Stimulated activated CD4-positive, alpha-beta T cell treated with anti-CD3 and anti-CD28 coated beads, Interleukin-2, amount 100 ng/mL, for 4 hours (primary cell): ENCODE measurements around the gene TMEM63C.

Experiments
- DNase-seq: peaks from one replicate; pipeline ENCODE4 v3.0.0-alpha.2; 2020; ENCODE audit warnings: low read depth

TMEM63C gene

DNA sequence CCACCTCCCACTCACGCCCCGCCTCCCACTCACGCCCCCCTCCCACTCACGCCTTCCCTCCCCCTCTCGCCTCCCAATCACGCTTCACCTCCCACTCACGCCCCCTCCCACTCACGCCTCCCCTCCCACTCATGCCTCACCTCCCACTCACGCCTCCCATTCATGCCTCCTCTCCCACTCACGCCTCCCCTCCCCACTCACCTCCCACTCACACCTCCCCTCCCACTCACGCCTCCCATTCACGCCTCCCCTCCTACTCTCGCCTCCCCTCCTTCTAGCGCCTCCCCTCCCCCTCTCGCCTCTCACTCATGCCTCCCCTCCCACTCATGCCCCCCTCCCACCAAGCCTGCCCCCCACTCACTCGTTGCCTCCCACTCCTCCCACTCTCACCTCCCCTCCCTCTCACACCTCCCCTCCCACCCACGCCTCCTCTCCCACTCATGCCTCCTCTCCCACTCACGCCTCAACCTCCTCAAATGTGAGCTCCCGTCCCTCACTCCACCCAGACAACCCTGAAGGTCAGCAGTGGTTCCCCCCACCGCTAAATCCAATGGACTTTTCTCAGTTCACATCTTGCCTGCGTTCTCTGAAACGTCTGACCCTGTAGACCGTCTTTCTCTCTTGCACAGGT is 39.8 kb downstream of the TMEM63C start:
- no peak for DNase-seq

DNA sequence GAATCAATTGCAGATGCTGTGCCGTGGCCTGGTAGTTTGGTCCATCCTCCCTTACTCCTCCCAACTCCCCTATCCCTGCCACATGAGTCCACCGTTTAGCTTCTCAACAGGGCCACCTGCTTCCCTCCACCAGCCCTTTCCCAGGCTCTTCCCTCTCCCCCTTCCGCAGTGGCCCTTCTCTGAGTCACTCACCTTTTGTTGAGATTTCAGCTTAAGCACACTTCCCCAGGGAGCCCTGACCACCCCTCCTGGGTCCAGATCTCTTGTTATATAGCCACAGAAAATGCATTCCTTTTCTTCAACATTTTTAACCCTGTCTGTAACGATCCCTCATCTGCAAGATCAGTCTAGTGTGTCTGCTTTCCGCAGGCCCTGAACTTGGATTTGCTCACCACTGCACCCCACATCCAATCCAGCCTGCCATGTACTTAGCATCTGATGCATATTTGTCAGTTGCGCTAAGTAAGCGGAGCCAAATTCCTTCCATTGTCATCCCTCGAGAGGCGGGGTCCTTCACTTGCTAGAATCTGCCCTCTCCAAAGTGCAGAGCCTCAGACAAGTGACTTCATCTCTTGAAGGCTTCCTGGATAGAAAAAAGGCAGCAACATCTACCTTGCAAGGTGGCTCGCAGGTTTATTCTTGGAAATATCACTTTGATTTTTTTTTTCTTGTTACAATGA is 41.1 kb downstream of the TMEM63C start:
- DNase-seq: no peak

DNA sequence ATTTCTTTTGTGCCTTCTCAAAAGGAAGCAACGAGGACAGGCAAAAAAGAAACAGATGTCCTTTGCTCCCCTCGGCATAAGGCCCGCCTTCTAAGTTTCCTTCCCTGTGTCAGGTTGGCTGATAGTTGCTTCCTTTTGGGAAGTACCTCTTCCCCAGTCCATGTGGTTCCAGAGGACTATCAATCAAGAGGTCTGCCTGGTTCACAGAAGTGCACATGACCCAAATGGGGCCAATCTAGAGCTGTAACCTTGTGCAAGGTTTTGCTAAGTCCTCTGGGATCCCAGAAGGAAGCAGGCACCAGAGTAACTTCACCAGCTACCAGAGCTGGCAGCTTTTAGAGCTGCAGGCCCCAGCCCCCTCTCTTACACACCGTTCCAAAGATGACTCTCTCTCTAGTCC is 42.6 kb downstream of the TMEM63C start:
- no peak for DNase-seq

DNA sequence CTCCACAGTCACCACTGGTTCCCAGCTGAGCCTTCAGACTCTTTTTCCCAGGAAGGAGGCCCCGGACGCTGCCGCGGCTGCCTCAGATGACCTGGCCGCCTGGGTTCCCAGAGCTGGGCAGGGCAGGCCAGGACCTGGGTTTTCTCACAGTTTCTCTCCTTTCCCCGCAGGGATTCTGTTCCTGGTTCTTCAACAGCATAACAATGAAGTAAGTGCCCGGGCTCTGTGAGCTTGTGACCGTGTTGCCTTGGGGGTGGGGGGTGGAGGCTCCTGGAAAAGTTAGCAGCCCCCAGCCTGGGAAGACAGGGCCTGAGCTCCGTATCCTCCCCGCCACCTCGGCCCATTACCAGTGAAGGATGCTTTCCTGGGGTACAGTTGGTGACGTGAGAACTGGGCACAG is 43.7 kb downstream of the TMEM63C start:
- DNase-seq: no peak

DNA sequence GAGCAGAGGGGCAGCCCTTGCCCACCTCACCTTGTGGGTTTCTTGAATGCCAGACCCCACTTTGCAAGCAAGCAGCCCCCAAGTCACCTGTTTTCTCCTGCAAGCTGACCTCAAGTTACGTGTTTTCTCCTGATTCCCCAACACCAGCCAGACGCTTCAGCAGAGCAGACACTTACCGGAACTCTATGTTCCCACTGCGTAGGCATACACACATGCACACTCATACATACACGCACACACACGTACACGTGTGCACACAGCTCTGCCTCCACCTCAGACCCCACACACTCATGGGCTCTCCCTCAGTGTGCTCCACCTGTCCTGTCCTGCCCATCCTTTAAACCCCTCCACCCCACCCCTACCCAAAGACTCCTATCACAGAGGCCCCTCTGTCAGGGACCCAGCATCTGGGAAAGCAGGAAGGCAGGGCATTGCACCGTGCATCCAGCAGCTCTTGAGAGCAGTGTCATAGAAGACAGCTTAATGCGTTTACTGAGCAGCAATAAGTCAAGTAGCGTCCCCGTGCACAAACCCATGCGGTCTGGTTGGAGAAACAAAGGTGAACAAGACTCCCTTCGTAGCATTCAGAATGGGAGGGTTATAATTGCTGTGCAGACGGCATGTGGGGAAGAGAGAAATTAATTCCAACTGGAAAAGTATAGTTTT is 44.4 kb downstream of the TMEM63C start:
- DNase-seq: no peak

DNA sequence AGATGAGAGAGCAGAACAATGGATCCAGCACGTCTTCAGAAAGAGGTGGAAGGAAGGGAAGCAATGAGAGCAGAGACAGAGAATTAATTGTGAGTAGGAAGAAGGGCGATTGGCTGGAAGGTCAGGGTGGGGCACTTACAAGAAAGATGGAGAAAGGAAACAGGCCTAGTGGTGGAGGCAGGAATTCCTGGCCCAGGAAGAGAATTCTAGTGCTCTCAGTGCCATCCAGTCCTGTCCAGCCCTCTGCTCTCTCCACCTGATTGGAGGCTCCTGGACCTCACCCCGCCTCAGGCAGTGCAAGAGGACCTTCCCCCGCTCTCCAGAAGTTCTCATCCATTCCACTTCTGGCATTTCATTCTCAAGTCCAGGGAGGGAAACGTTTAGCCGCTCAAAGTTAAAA is 46.5 kb downstream of the TMEM63C start:
- DNase-seq: no peak

DNA sequence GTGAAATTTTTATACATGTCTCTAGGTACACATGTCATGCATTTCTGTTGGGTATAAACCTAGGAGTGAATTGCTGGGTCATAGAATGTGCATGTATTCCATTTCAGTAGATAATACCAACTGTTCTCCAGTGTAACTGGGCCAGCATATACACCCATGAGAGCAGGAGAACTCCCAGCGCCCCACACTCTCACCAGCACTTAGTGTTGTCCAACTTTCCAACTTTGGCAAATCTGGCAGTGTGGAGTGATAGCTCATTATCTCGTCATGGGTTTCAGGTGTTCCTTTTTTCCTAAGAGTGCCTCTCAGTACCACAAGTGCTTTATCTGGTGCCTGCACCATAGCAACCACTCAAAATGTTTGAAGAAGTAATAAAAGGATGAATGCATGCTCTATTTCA is 49.3 kb downstream of the TMEM63C start:
- DNase-seq: no peak

DNA sequence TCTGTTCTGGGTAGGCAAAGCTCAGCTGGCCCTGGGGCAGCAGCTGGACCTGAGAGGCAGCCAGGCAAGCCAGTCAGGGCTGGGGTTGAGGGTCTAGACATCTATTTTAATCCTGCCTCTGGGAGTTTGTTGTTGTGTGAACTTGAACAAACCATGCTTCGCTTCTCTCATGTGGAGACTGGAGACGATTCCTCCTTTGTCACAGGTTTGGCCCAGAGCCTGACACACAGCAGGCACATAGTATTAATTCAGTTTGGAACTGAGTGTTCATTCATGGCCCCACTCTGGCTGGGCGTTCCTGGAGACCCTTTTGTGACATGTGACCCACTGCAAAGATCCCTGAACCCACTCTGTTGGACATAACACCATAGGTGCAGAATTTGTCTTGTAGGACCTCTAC is 50.1 kb downstream of the TMEM63C start:
- no peak for DNase-seq

DNA sequence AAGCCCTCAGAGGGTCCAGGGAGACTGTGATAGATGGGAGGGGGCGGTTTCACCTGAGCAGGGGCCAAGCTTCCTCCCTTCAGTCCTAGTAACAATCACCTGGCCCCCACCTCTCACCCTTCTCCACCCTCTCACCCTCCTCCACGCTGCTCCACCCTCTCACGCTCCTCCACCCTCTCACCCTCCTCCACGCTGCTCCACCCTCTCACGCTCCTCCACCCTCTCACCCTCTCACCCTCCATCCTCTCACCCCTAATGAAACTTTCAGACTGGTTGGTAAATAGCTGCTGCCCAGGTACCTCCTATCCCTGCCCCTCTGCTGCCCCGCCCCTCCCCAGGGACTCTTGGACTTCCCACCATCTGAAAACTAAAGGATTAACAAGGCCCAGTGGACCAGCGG is 55.2 kb downstream of the TMEM63C start:
- no peak for DNase-seq

DNA sequence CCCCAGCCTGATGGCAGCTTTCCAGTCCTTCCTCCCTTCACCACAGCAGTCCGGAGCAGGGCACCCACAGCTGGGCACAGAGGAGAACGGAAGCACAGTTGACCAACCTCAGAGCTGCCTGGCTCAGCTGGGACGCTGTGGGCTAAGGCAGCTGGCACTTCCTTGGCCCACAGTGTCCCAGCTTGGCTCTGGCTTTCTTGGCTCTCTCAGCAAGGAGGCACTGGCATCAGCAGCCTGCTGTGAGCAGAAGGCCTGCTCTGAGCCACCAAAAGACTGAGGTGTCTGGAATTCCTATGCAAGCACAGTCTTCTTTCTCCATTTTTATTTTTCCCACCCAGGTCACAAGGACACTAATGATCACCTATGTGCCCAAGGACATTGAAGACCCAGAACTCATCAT is 56.8 kb downstream of the TMEM63C start:
- DNase-seq: no peak

DNA sequence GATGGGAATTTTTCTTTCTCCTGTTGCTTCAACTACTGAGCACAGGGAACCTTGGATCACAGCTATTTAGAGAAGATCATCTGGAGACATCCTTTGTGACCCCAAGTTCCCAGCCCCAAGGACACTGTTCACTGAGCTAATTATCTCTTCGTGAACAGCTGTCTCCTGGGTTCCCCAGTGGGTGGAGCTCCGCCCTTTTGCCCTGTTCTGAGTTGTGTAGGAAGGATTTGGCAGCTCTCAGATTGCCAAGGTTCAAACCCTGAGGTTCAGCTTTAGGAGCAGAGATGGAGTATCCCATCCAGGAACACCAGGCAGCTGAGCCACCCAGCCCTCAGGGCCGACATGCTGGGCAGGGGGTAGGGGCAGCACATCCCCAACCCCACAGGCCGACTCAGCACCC is 57.4 kb downstream of the TMEM63C start:
- DNase-seq: no peak

DNA sequence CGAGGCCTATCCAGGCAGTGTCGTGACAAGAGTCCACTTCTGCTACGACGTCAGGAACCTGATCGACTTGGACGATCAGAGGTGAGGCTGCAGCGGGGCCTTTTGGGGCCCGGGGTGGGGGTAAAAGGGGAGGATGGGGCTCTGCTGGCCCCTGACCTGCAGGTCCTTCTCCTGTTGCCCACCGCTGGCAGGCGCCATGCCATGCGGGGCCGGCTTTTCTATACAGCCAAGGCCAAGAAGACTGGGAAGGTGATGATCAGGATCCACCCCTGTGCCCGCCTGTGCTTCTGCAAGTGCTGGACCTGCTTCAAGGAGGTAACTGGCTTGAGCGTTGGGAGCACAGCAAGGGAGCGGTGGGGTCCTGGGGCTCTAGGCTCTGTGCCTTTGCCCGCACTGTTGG is 57.8 kb downstream of the TMEM63C start:
- DNase-seq: no peak

DNA sequence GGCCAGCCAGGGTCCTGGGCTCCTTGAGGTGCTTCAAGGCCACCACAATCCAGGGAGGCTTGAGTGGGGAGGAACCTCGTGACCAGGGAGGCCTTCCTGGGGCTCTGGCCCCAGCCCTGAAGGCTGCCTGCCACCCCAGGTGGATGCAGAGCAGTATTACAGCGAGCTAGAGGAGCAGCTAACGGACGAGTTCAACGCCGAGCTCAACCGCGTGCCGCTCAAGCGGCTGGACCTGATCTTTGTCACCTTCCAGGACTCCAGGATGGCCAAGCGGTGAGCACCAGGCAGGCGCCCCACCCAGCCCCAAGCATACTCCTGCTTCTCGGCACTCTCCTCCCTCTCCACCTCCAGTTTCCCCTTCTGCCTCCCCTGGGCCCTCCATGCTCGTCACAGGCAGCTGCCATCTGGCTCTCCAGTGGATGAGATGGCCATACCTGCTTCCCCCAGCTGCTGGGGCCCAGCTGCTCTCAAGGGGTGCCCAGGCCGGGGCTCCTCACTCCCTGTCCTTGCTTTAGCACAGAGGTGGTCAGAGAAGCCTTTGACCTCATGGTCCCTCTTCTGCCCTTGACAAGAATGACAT is 58.8 kb downstream of the TMEM63C start:
- DNase-seq: no peak

DNA sequence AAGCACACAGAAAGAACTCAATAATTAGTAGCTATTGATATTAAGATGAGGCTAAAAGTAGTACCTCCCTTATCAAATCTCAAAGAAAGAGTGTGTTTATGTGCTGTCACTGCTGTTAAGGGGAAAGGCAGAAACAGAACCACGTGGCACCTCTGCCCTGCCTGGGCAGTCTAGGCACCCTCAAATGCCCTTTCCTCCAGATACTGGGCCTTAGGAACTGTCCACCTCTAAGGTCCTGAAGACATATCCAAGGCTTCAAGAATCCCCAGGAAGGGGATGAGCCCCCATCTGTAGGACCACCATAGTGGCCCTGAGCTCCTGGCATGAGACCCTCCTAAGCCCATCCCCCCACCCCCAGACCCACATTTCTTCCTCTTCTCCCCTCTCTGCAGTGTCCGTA is 60.4 kb downstream of the TMEM63C start:
- DNase-seq: no peak

DNA sequence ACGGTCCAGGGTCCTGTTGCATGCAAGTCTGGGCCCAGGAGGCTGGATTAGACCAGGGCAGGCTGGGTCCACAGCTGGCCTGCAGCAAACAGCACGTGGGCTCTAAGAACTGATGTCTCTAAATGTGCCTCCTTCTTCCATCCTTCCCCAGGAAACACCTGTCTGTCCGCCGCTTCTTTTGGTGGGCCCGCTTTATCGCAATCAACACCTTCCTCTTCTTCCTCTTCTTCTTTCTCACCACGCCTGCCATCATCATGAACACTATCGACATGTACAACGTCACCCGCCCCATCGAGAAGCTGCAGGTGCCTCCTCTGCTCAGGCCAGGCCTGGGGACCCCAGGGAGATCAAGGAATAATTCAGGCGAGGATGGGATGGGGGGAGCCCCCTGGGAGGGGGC is 61.2 kb downstream of the TMEM63C start:
- DNase-seq: no peak

DNA sequence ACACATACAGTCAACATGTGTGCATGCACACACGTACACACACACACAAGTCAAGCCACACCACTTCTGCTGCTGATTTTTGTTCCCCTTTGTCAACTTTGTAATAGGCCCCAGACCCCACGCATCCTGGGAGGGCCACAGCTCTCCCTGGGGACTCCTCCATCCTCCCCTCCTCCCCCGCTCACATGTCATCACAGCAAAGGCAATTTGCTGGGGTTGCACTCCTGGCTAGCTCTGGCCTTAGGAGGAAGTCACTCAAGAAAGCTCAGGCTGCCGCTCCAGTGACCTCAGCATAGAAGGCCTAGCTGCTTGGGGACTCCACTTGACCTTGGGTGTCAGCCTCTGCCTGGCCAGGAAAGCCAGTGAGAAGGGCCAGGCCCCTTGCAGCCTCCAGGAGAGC is 62.3 kb downstream of the TMEM63C start:
- DNase-seq: no peak

DNA sequence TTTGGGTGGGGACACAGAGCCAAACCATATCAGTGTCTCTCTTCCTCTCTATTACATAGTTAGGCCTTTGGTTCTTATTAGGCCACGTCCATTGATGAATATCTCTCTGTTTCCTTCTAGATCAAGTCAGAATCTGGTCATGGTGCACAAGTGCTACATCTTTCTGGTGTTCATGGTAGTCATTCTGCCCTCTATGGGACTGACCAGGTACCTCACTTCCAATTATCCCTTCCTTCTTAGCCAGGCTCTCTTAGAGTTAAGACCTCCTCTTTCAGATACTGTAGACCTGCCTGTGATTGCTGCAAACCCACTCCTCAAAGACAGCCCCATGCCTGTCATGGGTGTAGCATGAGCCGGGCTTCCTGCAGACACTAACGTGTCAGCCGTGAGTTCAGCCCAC is 64.2 kb downstream of the TMEM63C start:
- DNase-seq: no peak

DNA sequence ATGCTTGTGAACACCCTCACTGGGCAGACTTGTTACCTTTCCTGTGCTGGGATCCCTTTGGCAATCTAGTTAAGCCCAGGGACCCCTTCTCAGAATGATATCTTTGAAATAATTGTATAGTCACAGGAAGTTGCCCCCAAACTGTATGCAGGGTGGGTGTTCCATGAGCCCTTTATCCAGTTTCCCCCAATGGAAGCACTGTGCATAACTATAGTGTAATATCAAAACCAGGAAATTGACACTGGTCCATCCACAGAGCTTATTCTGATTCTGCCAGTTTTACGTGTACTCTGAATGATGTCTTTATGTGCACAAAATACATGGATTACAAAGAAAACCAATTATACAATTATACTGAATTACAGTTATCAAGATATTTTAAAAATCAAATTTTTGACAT is 65.2 kb downstream of the TMEM63C start:
- DNase-seq: no peak

DNA sequence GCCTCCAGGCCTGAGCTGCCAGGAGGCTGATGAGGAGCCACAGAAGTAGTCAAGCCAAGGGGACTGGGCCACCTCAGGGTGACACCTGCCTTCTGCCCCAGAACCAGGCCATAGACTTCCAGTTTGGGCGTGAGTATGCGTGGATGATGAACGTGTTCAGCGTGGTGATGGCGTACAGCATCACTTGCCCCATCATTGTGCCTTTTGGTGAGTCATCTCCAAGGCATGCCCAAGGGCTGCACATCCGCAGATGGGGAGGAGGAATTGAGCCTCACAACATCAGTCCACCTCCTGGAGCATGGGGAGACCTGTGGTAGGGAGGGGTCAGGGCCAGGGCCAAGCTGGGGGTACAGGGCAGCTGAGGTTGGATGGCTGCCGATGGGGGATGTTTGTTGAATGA is 67.1 kb downstream of the TMEM63C start:
- DNase-seq: no peak

DNA sequence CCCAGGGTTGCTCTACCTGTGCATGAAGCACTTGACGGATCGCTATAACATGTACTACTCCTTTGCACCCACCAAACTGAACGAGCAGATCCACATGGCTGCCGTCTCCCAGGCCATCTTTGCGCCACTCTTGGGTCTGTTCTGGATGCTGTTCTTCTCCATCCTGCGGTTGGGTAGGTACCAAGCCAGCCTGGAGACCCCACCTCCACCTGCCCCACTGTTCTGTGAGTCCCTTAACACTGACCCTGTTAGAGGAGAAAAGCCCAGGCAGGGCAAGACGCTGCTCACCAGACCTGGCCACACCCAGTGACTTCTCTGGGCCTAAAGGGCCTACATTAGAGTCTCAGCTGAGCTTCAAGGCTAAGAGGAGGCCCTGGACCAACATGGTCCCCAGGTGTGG is 67.7 kb downstream of the TMEM63C start:
- DNase-seq: no peak

DNA sequence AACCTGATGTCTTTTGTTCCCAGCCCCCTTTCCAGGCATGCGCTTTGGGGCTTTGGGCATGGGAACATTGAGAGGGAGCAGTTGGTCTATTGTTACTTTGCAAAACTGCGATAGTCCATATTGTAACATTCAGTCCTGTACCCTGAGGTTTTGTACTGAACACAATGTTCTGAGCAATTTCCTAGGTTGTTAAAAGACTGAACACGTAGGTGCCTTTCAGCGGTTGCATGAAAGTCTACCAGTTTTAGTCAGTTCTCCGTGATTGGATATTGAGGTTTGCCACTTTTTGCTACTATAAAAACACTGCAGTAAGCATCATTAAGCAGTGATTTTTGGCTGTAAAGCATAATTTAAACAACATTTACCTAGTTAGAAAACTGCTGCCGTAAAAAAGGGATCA is 69.3 kb downstream of the TMEM63C start:
- no peak for DNase-seq

DNA sequence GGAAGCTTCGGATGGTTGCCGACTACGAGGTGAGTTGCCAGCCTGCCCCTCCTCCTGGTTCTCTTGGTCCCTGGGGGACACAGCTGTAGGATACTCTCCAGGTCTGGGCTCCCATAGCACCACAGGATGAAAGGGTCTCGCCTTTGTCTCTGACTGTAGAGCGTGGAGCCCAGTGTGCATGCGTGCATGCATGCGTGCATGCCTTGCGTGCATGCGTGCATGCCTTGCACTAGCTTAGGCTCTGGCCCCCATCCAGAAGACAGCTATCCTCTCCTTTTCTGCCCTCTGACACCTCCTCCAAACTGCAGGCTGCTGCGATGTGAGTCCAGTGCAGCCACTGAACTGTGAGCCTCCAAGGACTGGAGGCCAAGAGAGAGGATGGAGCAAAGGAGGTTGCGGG is 70.3 kb downstream of the TMEM63C start:
- DNase-seq: no peak
